ENCODE measurements around the gene PRPH2. TPM values are rescaled to one million over a fixed set of nuclear protein-coding genes. Genes with fewer than 3 reads are reported as not detected.

Gene PRPH2, protein sequence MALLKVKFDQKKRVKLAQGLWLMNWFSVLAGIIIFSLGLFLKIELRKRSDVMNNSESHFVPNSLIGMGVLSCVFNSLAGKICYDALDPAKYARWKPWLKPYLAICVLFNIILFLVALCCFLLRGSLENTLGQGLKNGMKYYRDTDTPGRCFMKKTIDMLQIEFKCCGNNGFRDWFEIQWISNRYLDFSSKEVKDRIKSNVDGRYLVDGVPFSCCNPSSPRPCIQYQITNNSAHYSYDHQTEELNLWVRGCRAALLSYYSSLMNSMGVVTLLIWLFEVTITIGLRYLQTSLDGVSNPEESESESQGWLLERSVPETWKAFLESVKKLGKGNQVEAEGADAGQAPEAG
- total RNA-seq: 0.47 TPM
- long read RNA-seq: 0 reads

DNA sequence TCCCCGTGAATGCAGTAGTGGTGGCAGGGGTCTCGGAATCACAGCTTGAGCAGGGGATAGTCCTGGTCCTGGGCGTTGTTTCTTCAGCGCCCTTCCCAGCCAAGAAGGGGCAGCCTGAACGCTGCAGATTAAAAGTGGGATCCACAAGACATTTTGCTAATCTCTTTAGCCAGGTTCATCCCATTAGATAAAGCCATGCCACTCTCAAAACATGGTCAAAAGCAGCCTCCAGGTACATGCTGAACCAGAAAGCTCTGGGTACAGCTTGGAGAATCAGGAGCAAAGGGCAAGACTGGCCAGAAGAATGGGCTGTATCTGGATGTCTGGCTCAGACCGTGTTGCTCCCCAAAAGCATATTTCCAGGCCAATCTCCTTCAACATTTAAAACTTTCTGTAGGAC lies at the start of gene PRPH2:
Gene PRPH2 (minus strand): TSS at position 101 of the 400 bp plus-strand sequence. CDS start 263 bp downstream, outside the sequence.
- DNase-seq (no peak), ATAC-seq (no peak)
- intact Hi-C loops (cut with micrococcal nuclease): loop anchor here (10.0 kb wide), 1 partner anchor 58 kb away; no protein-coding TSS in a partner anchor

DNA sequence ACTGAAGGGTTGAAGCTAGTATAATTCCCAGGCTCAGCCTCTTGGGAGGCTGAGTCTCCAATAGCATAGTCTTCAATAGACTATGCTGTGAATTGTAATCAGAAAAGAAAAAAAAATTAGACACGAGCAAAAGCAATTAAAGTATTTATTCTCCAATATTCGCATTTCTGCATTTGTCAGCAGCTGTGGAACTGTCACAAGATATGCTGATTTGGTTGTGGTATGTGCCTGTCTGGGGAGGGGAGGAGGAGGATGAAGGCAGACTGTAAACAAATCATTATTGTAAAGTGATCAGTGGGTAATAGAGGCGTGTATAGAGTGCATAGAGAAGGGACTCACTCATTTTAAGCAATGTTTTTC lies 49.3 kb upstream of the PRPH2 start:
- DNase-seq (no peak), ATAC-seq (no peak)
- intact Hi-C loops (cut with micrococcal nuclease): no loop called here

DNA sequence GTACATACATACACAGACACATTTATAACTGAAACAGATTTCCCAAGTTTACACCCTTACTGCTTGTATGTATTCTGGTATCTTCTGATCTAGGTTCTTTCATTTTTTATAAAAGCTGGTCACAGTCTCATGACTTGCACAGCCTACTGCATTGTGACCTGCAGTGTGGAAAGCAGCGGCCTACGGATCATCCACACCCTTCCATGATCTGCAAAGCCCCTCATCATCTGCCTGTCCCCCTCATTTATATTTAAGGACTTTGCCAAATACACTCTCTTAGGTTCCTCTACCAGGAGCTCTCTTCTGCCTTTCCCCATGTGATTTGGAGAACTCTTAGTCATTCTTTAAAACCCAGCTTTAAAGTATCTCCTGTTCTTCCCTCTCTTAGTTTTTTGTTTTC lies 47.4 kb upstream of the PRPH2 start:
- no peak for ATAC-seq
- DNase-seq: no peak
- intact Hi-C loops (cut with micrococcal nuclease): no loop called here

DNA sequence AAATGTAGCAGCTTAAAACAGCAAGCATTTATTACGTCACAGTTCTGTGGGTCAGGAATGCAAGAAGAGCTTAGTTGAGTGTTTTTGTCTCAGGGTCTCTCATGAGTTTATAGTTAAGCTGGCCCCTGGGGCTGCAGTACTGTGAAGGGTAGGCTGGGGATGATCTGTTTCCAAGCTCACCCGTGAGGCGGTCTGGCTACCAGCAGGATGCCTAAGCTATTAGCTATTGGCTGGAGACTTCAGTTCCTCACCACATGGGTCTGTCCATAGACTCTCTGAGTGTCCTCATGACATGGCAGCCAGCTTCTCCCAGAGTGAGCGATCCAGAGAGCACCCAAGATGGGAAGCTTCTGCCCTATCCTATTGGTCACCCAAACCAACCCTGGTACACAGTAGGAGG lies 46.7 kb upstream of the PRPH2 start:
- DNase-seq: no peak
- no peak for ATAC-seq
- intact Hi-C loops (cut with micrococcal nuclease): no loop called here

DNA sequence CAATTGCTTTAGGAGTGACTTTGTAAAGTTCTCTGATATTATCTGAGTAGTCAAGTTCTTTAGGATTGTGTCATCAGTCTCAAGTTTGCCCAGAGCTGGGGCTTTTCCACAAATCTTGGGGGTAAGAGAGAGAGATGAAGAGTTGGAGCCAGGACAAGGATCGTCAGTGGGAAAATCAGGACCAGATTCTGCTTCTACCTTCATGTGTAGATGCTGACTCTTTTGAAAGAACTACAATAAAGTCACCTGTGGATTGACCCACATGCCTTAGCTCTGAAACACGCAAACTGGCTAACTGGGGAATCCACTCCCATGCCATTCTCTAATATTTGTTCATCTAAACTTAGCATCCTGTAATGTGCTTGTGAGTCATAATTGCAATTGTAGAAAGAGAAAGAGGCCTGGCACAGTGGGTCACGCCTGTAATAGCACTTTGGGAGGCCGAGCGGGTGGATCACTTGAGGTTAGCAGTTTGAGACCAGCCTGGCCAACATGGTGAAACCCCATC lies 43.8 kb upstream of the PRPH2 start:
- DNase-seq: no peak
- ATAC-seq: no peak
- intact Hi-C loops (cut with micrococcal nuclease): no loop called here

DNA sequence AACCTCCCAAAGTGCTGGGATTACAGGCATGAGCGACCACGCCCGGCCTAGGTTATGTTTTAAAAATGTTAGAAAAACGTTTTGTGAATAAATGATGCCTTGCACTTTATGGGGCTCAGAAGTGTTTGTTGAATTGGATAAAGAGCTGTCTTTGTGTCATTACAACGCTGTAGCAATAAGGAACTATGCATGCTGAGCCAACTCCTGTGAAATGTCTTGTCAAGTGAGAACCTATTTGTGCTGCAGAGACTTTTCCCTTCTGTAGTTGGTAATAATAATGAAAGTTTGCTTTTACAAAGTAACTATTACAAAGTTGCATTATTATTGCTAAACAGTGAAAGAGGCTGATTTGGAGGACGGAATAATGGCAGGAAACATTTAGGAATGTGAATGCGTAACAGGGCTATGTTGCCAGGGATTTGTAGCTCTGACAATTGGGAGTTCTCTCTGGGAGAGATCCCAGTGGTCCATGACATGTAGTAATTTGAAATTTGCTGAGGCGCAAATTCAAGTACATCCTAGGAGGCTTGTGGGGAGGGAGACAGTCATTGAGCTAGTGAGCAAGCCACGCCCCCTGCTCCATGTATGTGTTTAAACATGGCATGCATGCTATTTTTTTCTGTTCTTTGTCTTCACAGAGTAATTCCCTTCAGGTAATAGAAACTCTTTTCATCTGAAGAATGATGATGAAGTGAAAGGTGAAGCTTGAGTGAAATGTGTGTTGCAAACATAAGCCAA lies 42.7 kb upstream of the PRPH2 start:
- DNase-seq: no peak
- ATAC-seq: no peak
- intact Hi-C loops (cut with micrococcal nuclease): no loop called here

DNA sequence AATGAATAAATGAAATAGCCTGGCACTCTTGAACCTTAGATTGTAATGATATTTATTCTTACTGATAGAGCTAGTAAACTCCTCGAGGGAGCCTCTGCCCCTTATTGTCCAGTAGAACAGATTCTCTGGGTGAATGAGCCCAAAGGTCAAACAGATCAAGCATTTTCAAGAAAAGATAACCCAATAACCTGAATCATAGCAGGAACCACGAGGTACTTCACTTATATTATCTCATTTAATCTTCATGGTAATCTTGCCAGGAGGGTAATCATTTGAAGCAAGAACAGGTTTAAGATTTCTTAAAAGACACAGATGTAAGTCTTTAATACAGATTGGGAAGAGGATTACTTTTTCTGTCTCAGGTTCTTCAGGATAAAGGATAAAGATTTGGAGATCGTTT lies 40.6 kb upstream of the PRPH2 start:
- ATAC-seq (no peak), DNase-seq (no peak)
- intact Hi-C loops (cut with micrococcal nuclease): no loop called here

DNA sequence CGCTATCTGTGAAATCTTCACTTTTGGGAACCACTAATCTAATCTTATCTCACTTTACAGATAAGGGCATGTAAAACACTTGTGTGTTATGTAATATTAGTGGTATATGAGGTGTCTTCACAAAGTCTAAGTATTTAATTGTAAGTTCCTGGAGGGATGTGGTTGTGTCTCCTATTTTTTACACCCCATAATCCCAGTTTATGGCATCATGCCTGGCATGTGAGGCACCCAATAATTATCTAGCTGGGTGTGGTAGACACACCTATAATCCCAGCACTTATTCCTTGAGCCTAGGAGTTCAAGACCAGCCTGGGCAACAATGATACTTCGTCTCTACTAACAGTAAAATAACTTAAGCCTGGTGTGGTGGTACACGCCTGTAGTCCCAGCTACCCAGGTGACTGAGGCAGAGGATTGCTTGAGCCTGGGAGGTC lies 40.0 kb upstream of the PRPH2 start:
- ATAC-seq: no peak
- DNase-seq: no peak
- intact Hi-C loops (cut with micrococcal nuclease): no loop called here

DNA sequence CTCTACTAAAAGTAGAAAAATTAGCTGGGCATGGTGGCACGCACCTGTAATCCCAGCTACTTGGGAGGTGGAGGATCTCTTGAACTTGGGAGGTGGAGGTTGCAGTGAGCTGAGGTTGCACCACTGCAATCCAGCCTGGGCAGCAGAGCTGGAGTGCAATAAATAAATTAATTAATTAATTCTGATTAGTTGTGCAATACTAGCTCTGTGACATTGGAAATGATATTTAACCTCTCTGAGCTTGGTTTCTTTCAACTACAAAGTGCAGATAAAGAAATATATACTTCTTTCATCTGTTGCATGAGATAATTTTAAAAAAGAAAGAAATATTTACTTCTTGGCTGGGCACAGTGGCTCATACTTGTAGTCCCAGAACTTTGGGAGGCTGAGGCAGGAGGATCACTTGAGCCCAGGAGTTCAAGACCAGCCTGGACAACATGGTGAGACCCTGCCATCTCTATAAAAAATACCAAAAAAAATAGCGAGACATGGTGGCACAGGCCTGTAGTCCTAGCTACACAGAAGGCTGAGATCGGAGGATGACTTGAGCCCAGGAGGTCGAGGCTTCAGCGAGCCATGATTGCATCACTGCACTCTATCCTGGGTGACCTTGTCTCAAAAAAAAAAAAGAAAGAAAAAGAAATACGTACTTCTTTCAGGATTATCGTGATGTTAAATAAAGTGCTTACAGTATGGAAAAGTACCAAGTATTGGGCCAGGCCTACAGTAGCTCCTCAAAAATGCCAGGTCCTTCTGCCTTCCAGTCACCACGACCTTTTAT lies 39.1 kb upstream of the PRPH2 start:
- intact Hi-C loops (cut with micrococcal nuclease): no loop called here
- ATAC-seq (no peak), DNase-seq (no peak)

DNA sequence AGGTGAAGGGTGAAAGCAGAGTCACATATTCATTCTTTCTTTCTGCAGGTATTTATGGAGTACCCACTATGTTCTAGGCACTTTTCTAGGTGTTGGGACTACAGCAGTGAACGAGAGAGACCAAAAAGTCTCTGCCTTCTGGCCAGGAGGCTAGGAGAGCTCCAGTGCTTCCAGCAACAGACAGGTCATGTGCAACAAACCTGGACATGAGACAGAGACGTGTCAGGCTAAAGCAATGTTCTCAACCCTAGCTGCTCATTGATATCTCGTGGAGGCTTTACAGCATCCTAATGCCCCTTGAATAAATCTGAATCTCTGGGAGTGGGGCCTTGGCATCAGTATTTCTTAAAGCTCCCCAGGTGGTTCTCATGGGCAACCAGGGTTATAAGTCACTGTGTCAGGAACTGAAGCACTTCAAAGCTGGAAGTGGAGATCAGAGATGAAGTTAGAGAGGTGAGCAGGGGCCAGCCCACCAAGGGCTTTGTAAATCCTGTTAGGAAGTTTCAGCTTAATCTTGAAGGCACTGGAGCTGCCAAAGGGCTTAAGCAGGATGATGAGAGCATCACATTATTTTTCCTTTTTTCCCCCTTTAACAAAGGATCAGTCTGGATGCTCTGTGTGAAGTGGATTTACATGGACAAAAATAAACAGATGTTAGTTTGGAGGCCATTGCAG lies 36.5 kb upstream of the PRPH2 start:
- peak; percentile 15 for ATAC-seq
- intact Hi-C loops (cut with micrococcal nuclease): no loop called here
- no peak for DNase-seq

DNA sequence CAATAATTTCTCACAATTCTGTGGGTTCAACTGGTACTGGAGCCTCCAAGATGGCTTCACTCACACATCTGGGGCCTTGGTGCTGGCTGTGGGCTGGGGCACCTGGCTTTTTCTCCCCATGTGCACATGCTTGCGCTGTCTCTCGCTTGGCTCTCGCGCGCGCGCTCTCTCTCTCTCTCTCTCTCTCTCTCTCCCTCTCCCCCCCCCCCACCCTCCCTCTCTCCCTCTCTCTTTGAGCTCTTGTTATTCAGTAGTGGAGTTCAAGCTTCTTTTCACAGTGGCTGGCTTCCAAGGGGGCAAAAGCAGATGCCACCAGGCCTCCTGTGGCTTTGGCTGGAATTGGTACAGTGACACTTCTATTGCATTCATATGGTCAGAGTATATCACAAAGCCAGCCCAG lies 34.3 kb upstream of the PRPH2 start:
- DNase-seq (no peak), ATAC-seq (no peak)
- intact Hi-C loops (cut with micrococcal nuclease): no loop called here

DNA sequence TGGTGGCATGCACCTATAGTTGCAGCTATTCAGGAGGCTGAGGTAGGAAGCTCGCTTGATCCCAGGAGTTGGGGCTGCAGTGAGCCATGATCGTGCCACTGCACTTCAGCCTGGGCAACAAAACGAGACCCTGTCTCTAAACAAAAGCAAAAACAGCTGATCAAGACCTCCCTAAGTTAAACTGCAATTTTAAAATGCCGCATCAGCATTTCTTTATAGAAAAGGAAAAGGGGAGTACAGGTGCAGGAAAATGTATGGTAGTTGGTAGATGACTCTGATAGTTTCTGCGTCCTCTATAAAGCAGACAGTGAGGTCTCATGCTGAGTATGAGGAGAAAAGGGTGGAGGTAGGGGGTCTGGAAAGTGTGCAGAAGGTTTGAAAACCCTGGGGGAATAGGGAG lies 32.4 kb upstream of the PRPH2 start:
- DNase-seq: no peak
- intact Hi-C loops (cut with micrococcal nuclease): no loop called here

DNA sequence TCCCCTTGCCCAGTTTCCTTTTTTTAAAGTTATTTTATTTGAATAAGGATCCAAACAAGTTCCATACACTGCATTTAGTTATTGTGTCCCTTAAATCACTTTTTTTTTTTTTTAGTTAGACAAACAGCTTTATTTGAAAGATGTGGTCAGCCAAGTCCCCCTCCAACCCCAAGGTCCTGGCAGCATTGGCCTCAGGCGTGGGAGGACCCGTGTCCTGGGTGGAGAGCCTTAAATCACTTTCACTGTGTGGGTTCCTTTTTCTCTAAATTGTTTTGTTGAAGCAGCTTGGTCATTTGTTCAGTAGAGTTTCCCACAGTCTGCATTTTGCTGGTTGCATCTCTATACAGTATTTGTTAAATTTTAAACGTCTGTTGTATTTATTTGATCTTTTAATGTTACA lies 28.7 kb upstream of the PRPH2 start:
- ATAC-seq: no peak
- intact Hi-C loops (cut with micrococcal nuclease): no loop called here
- DNase-seq: no peak

More for the DNA sequence above, 32.4 kb upstream of the PRPH2 start:
- ATAC-seq: no peak

DNA sequence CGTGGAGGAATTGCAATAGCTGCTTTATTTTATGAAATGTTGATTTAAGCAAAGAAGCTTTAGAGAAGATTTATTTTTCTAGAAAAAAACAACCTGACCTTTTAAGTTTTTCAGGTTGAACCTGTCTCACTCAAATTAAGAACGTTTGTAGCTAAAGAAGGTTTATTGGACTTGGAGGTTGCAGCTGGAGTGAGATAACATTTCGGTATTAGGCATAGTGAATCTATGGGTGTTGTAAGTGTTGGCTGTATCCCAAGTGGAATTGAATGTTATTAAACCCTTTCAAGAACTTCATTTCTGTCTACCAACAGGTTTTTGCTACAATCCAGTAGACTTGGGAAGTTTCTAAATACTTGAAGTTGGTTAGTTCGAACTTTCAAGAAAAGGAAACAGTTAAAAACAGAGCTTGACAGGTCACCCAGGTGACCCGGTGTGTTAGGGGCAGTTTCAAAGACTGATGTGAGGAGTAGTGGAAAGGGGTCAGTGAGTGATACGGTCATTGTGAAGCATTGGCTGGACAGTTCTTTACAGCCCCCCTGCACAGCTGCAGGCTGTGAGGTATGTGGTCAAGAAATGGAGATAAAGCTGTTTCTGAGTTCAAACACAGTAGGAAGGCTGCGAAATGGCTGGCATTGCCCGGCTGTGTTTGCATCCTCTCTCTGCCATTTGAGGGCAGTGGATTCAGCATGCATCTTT lies 26.0 kb upstream of the PRPH2 start:
- DNase-seq (no peak), ATAC-seq (no peak)
- intact Hi-C loops (cut with micrococcal nuclease): no loop called here

DNA sequence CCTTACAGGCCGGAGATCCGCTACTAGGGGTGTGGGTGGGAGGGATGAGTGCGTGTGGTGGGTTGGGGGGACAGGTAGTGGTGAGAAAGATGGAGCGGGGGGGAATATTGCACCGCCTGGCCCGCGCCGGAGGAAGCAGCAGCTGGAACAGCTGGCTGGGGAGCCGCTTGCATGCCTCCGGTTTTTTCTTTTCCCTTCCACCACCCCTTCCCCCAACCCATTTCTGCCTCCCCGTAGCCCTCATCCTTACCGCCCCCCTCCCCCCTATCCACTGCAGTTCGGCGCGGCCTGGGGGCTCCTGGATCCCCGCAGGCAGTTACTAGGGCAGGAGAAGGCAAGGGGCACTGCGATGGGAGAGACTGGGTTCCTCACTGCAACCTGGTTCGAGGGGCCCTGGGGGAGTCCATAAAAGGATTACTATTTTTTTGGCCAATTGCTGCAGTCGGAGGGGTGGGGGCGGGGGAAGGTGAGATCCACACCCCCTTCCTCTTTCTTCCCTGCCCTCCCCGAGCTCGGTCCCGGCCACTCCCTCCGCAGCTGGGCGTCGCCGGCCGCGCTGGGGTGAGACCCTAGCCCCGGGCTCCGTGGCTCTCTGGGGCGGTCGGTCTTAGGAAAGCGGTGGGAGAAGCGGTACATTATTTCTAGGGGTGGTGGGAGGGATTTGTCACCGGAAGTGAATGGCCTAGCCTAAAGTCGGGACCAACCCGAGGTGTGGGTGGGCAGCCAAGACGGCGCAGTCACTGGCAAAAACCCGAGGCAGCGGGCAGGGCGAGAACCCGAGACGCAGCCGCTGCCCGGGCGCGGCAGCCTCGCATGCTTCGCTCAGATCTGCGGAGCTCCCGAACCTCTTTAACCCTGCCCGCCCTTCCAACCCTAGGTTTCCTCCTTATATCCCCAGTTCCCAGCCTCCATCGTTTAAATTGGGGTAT lies 24.3 kb upstream of the PRPH2 start:
- ATAC-seq: peak; percentile 83
- DNase-seq: peak; percentile 87
- intact Hi-C loops (cut with micrococcal nuclease): no loop called here

DNA sequence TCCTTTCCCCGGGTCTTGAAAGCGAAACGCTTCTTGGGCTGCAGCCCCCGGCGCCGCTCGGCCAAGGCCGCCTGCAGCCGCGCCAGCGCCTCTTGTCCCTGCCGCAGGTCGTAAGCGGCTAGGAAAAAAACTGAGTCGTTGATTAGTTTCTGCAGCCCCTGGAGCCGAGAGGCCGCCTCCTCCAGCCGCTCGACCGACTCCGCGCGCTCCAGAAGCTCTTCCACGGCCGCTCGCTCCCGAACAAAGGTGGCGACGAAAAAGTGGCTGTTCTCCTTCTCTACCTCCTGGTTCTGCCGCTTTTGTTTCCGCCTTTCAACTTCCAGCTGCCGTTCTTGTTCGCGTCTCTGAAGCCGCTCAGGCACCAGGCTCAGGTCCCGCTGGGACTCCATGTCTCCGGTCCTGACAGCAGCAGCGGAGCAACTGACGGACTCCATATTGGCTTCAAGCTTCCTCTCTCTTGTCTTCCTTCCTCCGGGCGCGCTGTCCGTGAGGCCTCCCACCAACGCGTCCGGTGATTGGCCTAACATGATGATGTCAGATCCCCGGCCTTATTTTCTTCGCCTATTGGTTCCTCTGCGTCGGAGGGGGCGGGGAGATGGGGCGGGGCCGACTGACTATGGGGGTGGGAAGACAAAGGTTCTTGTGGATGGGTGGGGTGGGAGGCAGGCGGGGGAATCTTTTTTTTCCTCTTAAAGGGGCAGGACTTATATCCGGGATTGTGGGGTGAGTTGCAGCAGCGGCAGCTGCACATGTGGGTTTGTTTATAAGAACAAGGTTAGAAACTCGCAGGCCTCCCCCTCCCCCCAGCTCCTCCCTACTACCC lies 23.5 kb upstream of the PRPH2 start, which contains the start of gene TBCC:
Gene TBCC (minus strand): TSS at position 464 of the 823 bp plus-strand sequence. CDS start 30 bp downstream, at position 434.
- ATAC-seq (peak; percentile 92), DNase-seq (peak; percentile 94)
- intact Hi-C loops (cut with micrococcal nuclease): no loop called here
